Loucy (cell line): Measurements from ENCODE around the gene SGPL1.

Source experiments
- H2AFZ ChIP-seq: fragments of 200-600 bp; sonication (generic); 2 replicates; pipeline ENCODE4 v1.6.0; 2016; ENCODE audit warnings: antibody characterized with exemption, mild to moderate bottlenecking, low read length, moderate library complexity
- H3F3A ChIP-seq: fragments of 200-600 bp; 2 replicates; pipeline ENCODE4 v1.6.0; 2016; ENCODE audit warnings: antibody characterized with exemption, low read depth, mild to moderate bottlenecking
- H3K27me3 ChIP-seq: fragments of 200-600 bp; sonication (generic); 2 replicates; pipeline ENCODE4 v1.6.1; 2014; ENCODE audit warnings: low read length, mild to moderate bottlenecking; ENCODE audit not compliant: insufficient read depth, poor library complexity, severe bottlenecking
- H3K36me3 ChIP-seq: fragments of 200-600 bp; sonication (generic); 2 replicates; pipeline ENCODE4 v1.6.1; 2016; ENCODE audit warnings: low read length; ENCODE audit not compliant: insufficient read depth
- H3K4me1 ChIP-seq: fragments of 200-600 bp; sonication (generic); 2 replicates; pipeline ENCODE4 v1.5.1; 2014; ENCODE audit warnings: low read length, mild to moderate bottlenecking; ENCODE audit not compliant: insufficient read depth, poor library complexity, severe bottlenecking
- H3K4me2 ChIP-seq: fragments of 200-600 bp; sonication (generic); 2 replicates; pipeline ENCODE4 v1.6.0; 2014; ENCODE audit warnings: antibody characterized with exemption, low read length, low read depth, mild to moderate bottlenecking; ENCODE audit not compliant: poor library complexity, severe bottlenecking
- H3K4me3 ChIP-seq: fragments of 200-600 bp; sonication (generic); 2 replicates; pipeline ENCODE4 v1.5.1; 2014; ENCODE audit warnings: low read length, mild to moderate bottlenecking, mixed read lengths; ENCODE audit not compliant: poor library complexity, severe bottlenecking
- H3K79me2 ChIP-seq: fragments of 200-600 bp; sonication (generic); 2 replicates; pipeline ENCODE4 v1.6.1; 2014; ENCODE audit warnings: low read length; ENCODE audit not compliant: insufficient read depth
- H3K9ac ChIP-seq: fragments of 200-600 bp; sonication (generic); 2 replicates; pipeline ENCODE4 v1.6.0; 2014; ENCODE audit warnings: mild to moderate bottlenecking, low read depth, low read length, moderate library complexity; ENCODE audit not compliant: poor library complexity, severe bottlenecking
- H3K9me2 ChIP-seq: fragments of 200-600 bp; sonication (generic); replicated peaks from 2 replicates; pipeline ENCODE4 v1.6.1; 2016; ENCODE audit warnings: low read depth, low read length, mixed read lengths
- H3K9me3 ChIP-seq: fragments of 200-600 bp; sonication (generic); 2 replicates; pipeline ENCODE4 v1.6.1; 2014; ENCODE audit warnings: mild to moderate bottlenecking, antibody characterized with exemption, low read length, low read depth; ENCODE audit not compliant: insufficient read depth
- H4K20me1 ChIP-seq: fragments of 200-600 bp; sonication (generic); 2 replicates; pipeline ENCODE4 v1.6.0; 2014; ENCODE audit warnings: antibody characterized with exemption, low read length, mild to moderate bottlenecking; ENCODE audit not compliant: insufficient read depth, poor library complexity, severe bottlenecking
- CTCF ChIP-seq: fragments of 200-600 bp; sonication (generic); conservative IDR thresholded peaks from 2 replicates; pipeline ENCODE4 v1.5.1; 2014; ENCODE audit warnings: mild to moderate bottlenecking, antibody characterized with exemption, low read length
- EZH2phosphoT487 ChIP-seq: fragments of 200-600 bp; IDR thresholded peaks from 2 replicates; pipeline ENCODE4 v1.6.1; 2018; ENCODE audit warnings: antibody characterized with exemption, mild to moderate bottlenecking, moderate library complexity, borderline replicate concordance

SGPL1 gene

GRCh38 chr10:70810967-70811366 lies 4.8 kb upstream of the SGPL1 start:
- Histone ChIP-seq H3K9me3 (no peaks in the 10 kb centered on the region), H3K36me3 (no peaks in the 10 kb centered on the region)

GRCh38 chr10:70811881-70812280 lies 3.9 kb upstream of the SGPL1 start:
- Histone ChIP-seq H3F3A (no peaks in the 10 kb centered on the region), H4K20me1 (no peaks in the 10 kb centered on the region), H3K4me1 (peaks cover 28% of the 10 kb centered on the region), H3K9me3 (no peaks in the 10 kb centered on the region), H3K9me2 (no peaks in the 10 kb centered on the region), H3K79me2 (no peaks in the 10 kb centered on the region), H2AFZ (no peak overlapping the region), H3K27me3 (no peaks in the 10 kb centered on the region), H3K4me2 (no peak overlapping the region), H3K36me3 (no peaks in the 10 kb centered on the region), H3K9ac (no peak overlapping the region), H3K4me3 (no peak overlapping the region)
- TF ChIP-seq CTCF: no peak
- TF ChIP-seq EZH2phosphoT487: no peak

More at GRCh38 chr10:70810967-70811366, 4.8 kb upstream of the SGPL1 start:
- TF ChIP-seq EZH2phosphoT487 (no peak), CTCF (no peak)
- no peak overlapping the region for H3K4me2 ChIP-seq
- H3K4me3 ChIP-seq: no peak overlapping the region
- no peak overlapping the region for H2AFZ ChIP-seq
- H3K79me2 ChIP-seq: no peaks in the 10 kb centered on the region
- no peaks in the 10 kb centered on the region for H3K27me3 ChIP-seq
- no peaks in the 10 kb centered on the region for H3F3A ChIP-seq
- H4K20me1 ChIP-seq: no peaks in the 10 kb centered on the region
- peaks cover 26% of the 10 kb centered on the region for H3K4me1 ChIP-seq
- no peaks in the 10 kb centered on the region for H3K9me2 ChIP-seq
- H3K9ac ChIP-seq: no peak overlapping the region

DNA sequence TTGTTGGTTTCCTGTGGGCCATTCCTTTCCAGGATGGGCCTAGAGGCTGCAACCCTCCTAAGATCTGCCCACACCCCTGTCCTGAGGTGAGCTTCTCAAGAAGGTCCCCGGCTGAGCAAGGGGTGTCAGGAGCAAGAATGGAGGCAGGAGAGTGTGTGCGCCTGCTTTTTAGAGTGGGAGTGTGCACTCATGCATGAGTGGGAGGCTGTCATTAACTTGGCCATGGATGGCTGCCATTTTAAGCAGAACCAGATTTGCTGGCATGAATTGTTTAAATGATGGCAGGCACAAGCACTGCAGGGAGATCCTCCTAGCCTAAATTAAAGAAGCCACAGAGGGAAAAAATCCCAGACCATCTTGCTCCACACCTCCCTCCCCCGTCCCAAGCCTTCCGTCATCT lies 2.9 kb upstream of the SGPL1 start:
- peaks cover 25% of the 10 kb centered on the region for H3K4me1 ChIP-seq
- no peaks in the 10 kb centered on the region for H3K27me3 ChIP-seq
- TF ChIP-seq CTCF: no peak
- no peak for TF ChIP-seq EZH2phosphoT487
- no peak overlapping the region for H3K4me2 ChIP-seq
- no peaks in the 10 kb centered on the region for H3K36me3 ChIP-seq
- no peaks in the 10 kb centered on the region for H4K20me1 ChIP-seq
- no peaks in the 10 kb centered on the region for H3F3A ChIP-seq
- no peak overlapping the region for H3K4me3 ChIP-seq
- no peaks in the 10 kb centered on the region for H3K9me2 ChIP-seq
- no peaks in the 10 kb centered on the region for H3K9me3 ChIP-seq
- no peaks in the 10 kb centered on the region for H3K79me2 ChIP-seq
- no peak overlapping the region for H3K9ac ChIP-seq
- no peak overlapping the region for H2AFZ ChIP-seq
